IMR-90 (cell line): Measurements from ENCODE around the gene HS6ST3. TPM values are rescaled to one million over a fixed set of nuclear protein-coding genes. Genes with fewer than 3 reads are reported as not detected.

Experiments
- ATAC-seq: fragments of 200-7000 bp; cut with Tn5 transposase; 2 replicates; pipeline ENCODE4 v1.9.1; 2020; ENCODE audit warnings: low read depth, mild to moderate bottlenecking, moderate library complexity
- BruUV-seq: library from RNA; stranded (reverse); fragments of 400-500 nt; replicated peaks from 2 replicates; lab custom pipeline; 2021; lab: Mats Ljungman, UMichigan
- CTCF ChIA-PET: fragments of 300-600 bp; formaldehyde crosslinking; extraction: SDS; loops from one replicate; lab custom pipeline; 2021; ENCODE audit warnings: antibody characterized with exemption; lab: Yijun Ruan, JAX
- POLR2A ChIA-PET: fragments of 300-600 bp; sonication (Branson Sonifier 250); formaldehyde crosslinking; loops from one replicate; lab custom pipeline; 2022; ENCODE audit warnings: antibody characterized with exemption; ENCODE audit not compliant: unreplicated experiment; lab: Charles Lee
- DNase-seq: peaks from one replicate; pipeline ENCODE4 v3.0.0; 2013
- H2AFZ ChIP-seq: replicated peaks from 2 replicates; pipeline ENCODE3; 2013; ENCODE audit warnings: low read length, mild to moderate bottlenecking; ENCODE audit not compliant: poor library complexity
- H2AK5ac ChIP-seq: 2 replicates; pipeline ENCODE4 v1.6.1; 2013; ENCODE audit warnings: low read depth, low read length, inconsistent platforms
- H2AK9ac ChIP-seq: replicated peaks from 2 replicates; pipeline ENCODE3; 2013; ENCODE audit warnings: mild to moderate bottlenecking, low read depth, low read length, moderate library complexity; ENCODE audit not compliant: poor library complexity
- H2BK120ac ChIP-seq: 2 replicates; pipeline ENCODE4 v1.6.1; 2013; ENCODE audit warnings: low read depth, low read length, inconsistent platforms
- H2BK15ac ChIP-seq: 3 replicates; pipeline ENCODE4 v1.6.1; 2013; ENCODE audit warnings: low read depth, low read length, inconsistent platforms
- H2BK20ac ChIP-seq: 2 replicates; pipeline ENCODE4 v1.6.1; 2013; ENCODE audit warnings: low read depth, mild to moderate bottlenecking, inconsistent platforms, low read length, moderate library complexity
- H2BK5ac ChIP-seq: 2 replicates; pipeline ENCODE4 v1.6.1; 2013; ENCODE audit warnings: mild to moderate bottlenecking, low read depth, low read length, inconsistent platforms; ENCODE audit not compliant: poor library complexity, severe bottlenecking
- H3K14ac ChIP-seq: replicated peaks from 2 replicates; pipeline ENCODE4 v1.6.1; 2013; ENCODE audit warnings: low read depth, low read length, inconsistent platforms
- H3K18ac ChIP-seq: 2 replicates; pipeline ENCODE4 v1.6.1; 2013; ENCODE audit warnings: low read depth, low read length, control low read depth
- H3K23ac ChIP-seq: 2 replicates; pipeline ENCODE4 v1.6.1; 2013; ENCODE audit warnings: low read depth, low read length, inconsistent platforms
- H3K27ac ChIP-seq: 2 replicates; pipeline ENCODE4 v1.5.1; 2013; ENCODE audit warnings: mild to moderate bottlenecking, control low read depth, low read length; ENCODE audit not compliant: insufficient read depth
- H3K27me3 ChIP-seq: 2 replicates; pipeline ENCODE4 v1.6.1; 2013; ENCODE audit warnings: low read length; ENCODE audit not compliant: control insufficient read depth, insufficient read depth
- H3K36me3 ChIP-seq: 2 replicates; pipeline ENCODE4 v1.6.1; 2013; ENCODE audit warnings: low read length, mixed read lengths; ENCODE audit not compliant: control insufficient read depth, insufficient read depth
- H3K4ac ChIP-seq: 2 replicates; pipeline ENCODE4 v1.6.1; 2013; ENCODE audit warnings: low read depth, low read length, inconsistent platforms
- H3K4me1 ChIP-seq: 2 replicates; pipeline ENCODE4 v1.6.1; 2013; ENCODE audit warnings: low read length, mixed read lengths; ENCODE audit not compliant: control insufficient read depth, insufficient read depth
- H3K4me2 ChIP-seq: 2 replicates; pipeline ENCODE4 v1.6.1; 2013; ENCODE audit warnings: low read depth, mild to moderate bottlenecking, control low read depth, low read length, moderate library complexity
- H3K4me3 ChIP-seq: 2 replicates; pipeline ENCODE4 v1.5.1; 2013; ENCODE audit warnings: low read depth, mild to moderate bottlenecking, control low read depth, low read length, moderate library complexity; ENCODE audit not compliant: insufficient read depth
- H3K56ac ChIP-seq: 2 replicates; pipeline ENCODE4 v1.6.1; 2013; ENCODE audit warnings: low read length, inconsistent platforms; ENCODE audit not compliant: insufficient read depth; ENCODE audit errors: extremely low read depth
- H3K79me1 ChIP-seq, 2 experiments: 2 replicates each; pipeline ENCODE4 v1.6.1; 2013; ENCODE audit warnings: low read length in 2 of 2, inconsistent platforms in 1 of 2, low read depth in 1 of 2
- H3K9ac ChIP-seq: 2 replicates; pipeline ENCODE4 v1.6.1; 2013; ENCODE audit warnings: low read depth, low read length, control low read depth
- H3K9me1 ChIP-seq: 2 replicates; pipeline ENCODE4 v1.6.1; 2013; ENCODE audit warnings: low read length, inconsistent platforms; ENCODE audit not compliant: insufficient read depth
- H3K9me3 ChIP-seq: 2 replicates; pipeline ENCODE4 v1.6.1; 2013; ENCODE audit warnings: low read length; ENCODE audit not compliant: control insufficient read depth, insufficient read depth
- H4K20me1 ChIP-seq: 2 replicates; pipeline ENCODE4 v1.6.1; 2013; ENCODE audit warnings: low read length, inconsistent platforms; ENCODE audit not compliant: insufficient read depth
- H4K5ac ChIP-seq: 2 replicates; pipeline ENCODE4 v1.6.1; 2013; ENCODE audit warnings: mild to moderate bottlenecking, low read depth, low read length, control low read depth
- H4K8ac ChIP-seq, 2 experiments: 2 replicates each; pipeline ENCODE4 v1.6.1; 2013; ENCODE audit warnings: low read depth in 2 of 2, low read length in 2 of 2, control low read depth in 1 of 2, inconsistent platforms in 1 of 2
- H4K91ac ChIP-seq: 2 replicates; pipeline ENCODE4 v1.6.1; 2013; ENCODE audit warnings: low read depth, low read length, inconsistent platforms; ENCODE audit not compliant: insufficient read depth
- BHLHE40 ChIP-seq: fragments of 150-350 bp; IDR thresholded peaks from 2 replicates; pipeline ENCODE4 v1.6.1; 2016; ENCODE audit warnings: mild to moderate bottlenecking, low read depth, low read length
- CEBPB ChIP-seq: IDR thresholded peaks from 2 replicates; pipeline ENCODE4 v1.6.1; 2012; ENCODE audit warnings: low read depth, low read length, improper control_type of control experiment
- CHD1 ChIP-seq: IDR thresholded peaks from 2 replicates; pipeline ENCODE4 v1.6.1; 2012; ENCODE audit warnings: low read depth, low read length, improper control_type of control experiment
- FOS ChIP-seq: fragments of 150-350 bp; IDR thresholded peaks from 2 replicates; pipeline ENCODE4 v1.6.1; 2016; ENCODE audit warnings: low read depth, low read length
- MAFK ChIP-seq: IDR thresholded peaks from 2 replicates; pipeline ENCODE4 v1.6.1; 2012; ENCODE audit warnings: low read depth, low read length, improper control_type of control experiment
- MAZ ChIP-seq: IDR thresholded peaks from 2 replicates; pipeline ENCODE4 v1.6.1; 2012; ENCODE audit warnings: low read depth, mild to moderate bottlenecking, low read length, improper control_type of control experiment, moderate library complexity, borderline replicate concordance
- MXI1 ChIP-seq: IDR thresholded peaks from 2 replicates; pipeline ENCODE4 v1.6.1; 2012; ENCODE audit warnings: low read depth, mild to moderate bottlenecking, low read length, moderate library complexity, borderline replicate concordance
- NFE2L2 ChIP-seq: fragments of 150-350 bp; IDR thresholded peaks from 2 replicates; pipeline ENCODE4 v1.6.1; 2016; ENCODE audit warnings: low read depth, mild to moderate bottlenecking, low read length
- POLR2A ChIP-seq: IDR thresholded peaks from 2 replicates; pipeline ENCODE4 v1.6.1; 2012; ENCODE audit warnings: mild to moderate bottlenecking, low read depth, low read length
- RAD21 ChIP-seq: IDR thresholded peaks from 2 replicates; pipeline ENCODE4 v1.6.1; 2012; ENCODE audit warnings: low read length, improper control_type of control experiment
- RCOR1 ChIP-seq: IDR thresholded peaks from 2 replicates; pipeline ENCODE4 v1.6.1; 2012; ENCODE audit warnings: mild to moderate bottlenecking, low read length, improper control_type of control experiment; ENCODE audit not compliant: insufficient replicate concordance
- RFX5 ChIP-seq: IDR thresholded peaks from 2 replicates; pipeline ENCODE4 v1.8.0; 2012; ENCODE audit warnings: low read depth, mild to moderate bottlenecking, low read length, moderate library complexity
- SMC3 ChIP-seq: fragments of 150-350 bp; IDR thresholded peaks from 2 replicates; pipeline ENCODE4 v1.6.1; 2016; ENCODE audit warnings: low read depth, mild to moderate bottlenecking, antibody characterized with exemption, low read length, moderate library complexity
- WGBS, 2 experiments: methylation state at CpG; one replicate each; pipeline versions ENCODE4 v1.1.5 to v1.1.7; 2013; ENCODE audit warnings: missing lambda C conversion rate in 2 of 2; ENCODE audit not compliant: insufficient read length in 1 of 2; ENCODE audit errors: extremely low coverage in 2 of 2; 5-methylcytosine and 5-hydroxymethylcytosine counted together
- dilution Hi-C: fragments of 300-500 bp; cut with HindIII; formaldehyde crosslinking; loops from one replicate; pipeline ENCODE4 v1.14.3; 2018; ENCODE audit warnings: low sequenced_read_pairs; ENCODE audit not compliant: unreplicated experiment
- in situ Hi-C: fragments of 300-500 bp; cut with MboI; formaldehyde crosslinking; loops from 3 replicates; pipeline ENCODE4 v1.14.3; 2019; ENCODE audit warnings: low sequenced_read_pairs, inconsistent platforms, mixed read lengths
- intact Hi-C: fragments of 100-400 bp; cut with micrococcal nuclease; formaldehyde crosslinking; loops from 2 replicates; pipeline ENCODE4 v1.10.0; 2022
- polyA plus RNA-seq, 3 experiments: library from polyadenylated mRNA; depleted of rRNA; stranded (reverse); fragments of >200 nt; gene quantifications; 2 replicates each; pipeline ENCODE4 v1.2.3, GENCODE V29; 2012; ENCODE audit warnings: low replicate concordance in 1 of 3
- total RNA-seq: library from RNA; depleted of rRNA; stranded (reverse); fragments of >200 nt; gene quantifications from 2 replicates; pipeline ENCODE4 v1.2.3, GENCODE V29; 2012
- TF ChIP-seq, protein P1 (sequence below): fragments of 150-350 bp; IDR thresholded peaks from 2 replicates; pipeline ENCODE4 v1.6.1; 2017; ENCODE audit warnings: mild to moderate bottlenecking, antibody characterized with exemption, low read length, low read depth
- TF ChIP-seq, protein P2 (sequence below): fragments of 150-350 bp; IDR thresholded peaks from 2 replicates; pipeline ENCODE4 v1.6.1; 2016; ENCODE audit warnings: low read depth, mild to moderate bottlenecking, low read length, moderate library complexity, borderline replicate concordance
- TF ChIP-seq, protein P3 (sequence below): conservative IDR thresholded peaks from 2 replicates; pipeline ENCODE4 v1.5.1; 2012; ENCODE audit warnings: mild to moderate bottlenecking, low read depth, low read length, improper control_type of control experiment

Gene HS6ST3
- total and polyA plus RNA-seq, 2 of the 4 experiments (the other 2 are of a cell fraction), result not detected

DNA sequence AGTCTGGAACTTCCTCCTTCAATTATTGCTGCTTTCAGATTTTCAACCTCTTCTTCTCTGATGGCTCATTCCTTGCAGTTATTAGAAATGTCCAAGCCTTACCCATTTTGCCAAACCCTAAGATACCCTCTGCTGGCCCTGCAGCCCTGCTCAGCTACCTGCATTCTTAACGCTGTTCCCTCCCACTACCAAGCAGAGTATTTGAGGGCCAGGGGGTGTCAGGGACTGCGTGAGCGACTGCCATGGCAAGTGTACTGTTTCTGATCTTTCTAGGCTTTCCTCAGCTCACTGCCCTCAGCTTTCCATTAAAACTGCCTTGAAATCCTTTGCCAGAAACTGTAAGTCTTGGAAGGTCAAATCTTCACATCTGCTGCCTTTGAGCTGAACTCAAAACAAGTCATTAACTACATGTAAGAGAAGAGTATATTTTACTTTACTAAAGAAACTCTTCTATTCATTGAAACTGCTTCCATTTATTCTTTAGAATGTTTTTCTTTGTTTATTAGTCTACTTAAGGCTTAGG lies 41.0 kb downstream of the HS6ST3 start:
- Histone ChIP-seq H3K27ac (no peak overlapping the region), H3K23ac (no peak overlapping the region), H2BK20ac (no peak overlapping the region), H3K9ac (no peak overlapping the region), H3K36me3 (no peaks in the 10 kb centered on the region), H2BK5ac (no peak overlapping the region), H3K9me3 (no peaks in the 10 kb centered on the region), H3K27me3 (no peaks in the 10 kb centered on the region), H3K56ac (no peak overlapping the region), H3K4me3 (no peak overlapping the region), H3K4ac (no peak overlapping the region), H4K5ac (no peak overlapping the region), H2BK120ac (no peak overlapping the region), H2AK9ac (no peak overlapping the region), H2AFZ (no peak overlapping the region), H3K18ac (no peak overlapping the region), H4K91ac (no peak overlapping the region), H4K8ac (no peak overlapping the region), H3K9me1 (no peaks in the 10 kb centered on the region), H3K79me1 (no peaks in the 10 kb centered on the region), H2AK5ac (no peak overlapping the region), H2BK15ac (no peak overlapping the region), H3K14ac (no peak overlapping the region), H3K4me1 (no peaks in the 10 kb centered on the region), H3K4me2 (no peak overlapping the region), H4K20me1 (no peaks in the 10 kb centered on the region)
- in situ Hi-C loops (no loop called here), intact Hi-C loops (no loop called here), dilution Hi-C loops (no loop called here)
- TF ChIP-seq, protein P1, sequence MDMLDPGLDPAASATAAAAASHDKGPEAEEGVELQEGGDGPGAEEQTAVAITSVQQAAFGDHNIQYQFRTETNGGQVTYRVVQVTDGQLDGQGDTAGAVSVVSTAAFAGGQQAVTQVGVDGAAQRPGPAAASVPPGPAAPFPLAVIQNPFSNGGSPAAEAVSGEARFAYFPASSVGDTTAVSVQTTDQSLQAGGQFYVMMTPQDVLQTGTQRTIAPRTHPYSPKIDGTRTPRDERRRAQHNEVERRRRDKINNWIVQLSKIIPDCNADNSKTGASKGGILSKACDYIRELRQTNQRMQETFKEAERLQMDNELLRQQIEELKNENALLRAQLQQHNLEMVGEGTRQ, result no peak
- TF ChIP-seq MAZ (no peak), RFX5 (no peak), MAFK (no peak), POLR2A (no peak), FOS (no peak), RAD21 (no peak), NFE2L2 (no peak), BHLHE40 (no peak), RCOR1 (no peak), SMC3 (no peak), CEBPB (no peak), CHD1 (no peak), MXI1 (no peak)
- TF ChIP-seq, protein P2, sequence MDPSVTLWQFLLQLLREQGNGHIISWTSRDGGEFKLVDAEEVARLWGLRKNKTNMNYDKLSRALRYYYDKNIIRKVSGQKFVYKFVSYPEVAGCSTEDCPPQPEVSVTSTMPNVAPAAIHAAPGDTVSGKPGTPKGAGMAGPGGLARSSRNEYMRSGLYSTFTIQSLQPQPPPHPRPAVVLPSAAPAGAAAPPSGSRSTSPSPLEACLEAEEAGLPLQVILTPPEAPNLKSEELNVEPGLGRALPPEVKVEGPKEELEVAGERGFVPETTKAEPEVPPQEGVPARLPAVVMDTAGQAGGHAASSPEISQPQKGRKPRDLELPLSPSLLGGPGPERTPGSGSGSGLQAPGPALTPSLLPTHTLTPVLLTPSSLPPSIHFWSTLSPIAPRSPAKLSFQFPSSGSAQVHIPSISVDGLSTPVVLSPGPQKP, result no peak
- TF ChIP-seq, protein P3, sequence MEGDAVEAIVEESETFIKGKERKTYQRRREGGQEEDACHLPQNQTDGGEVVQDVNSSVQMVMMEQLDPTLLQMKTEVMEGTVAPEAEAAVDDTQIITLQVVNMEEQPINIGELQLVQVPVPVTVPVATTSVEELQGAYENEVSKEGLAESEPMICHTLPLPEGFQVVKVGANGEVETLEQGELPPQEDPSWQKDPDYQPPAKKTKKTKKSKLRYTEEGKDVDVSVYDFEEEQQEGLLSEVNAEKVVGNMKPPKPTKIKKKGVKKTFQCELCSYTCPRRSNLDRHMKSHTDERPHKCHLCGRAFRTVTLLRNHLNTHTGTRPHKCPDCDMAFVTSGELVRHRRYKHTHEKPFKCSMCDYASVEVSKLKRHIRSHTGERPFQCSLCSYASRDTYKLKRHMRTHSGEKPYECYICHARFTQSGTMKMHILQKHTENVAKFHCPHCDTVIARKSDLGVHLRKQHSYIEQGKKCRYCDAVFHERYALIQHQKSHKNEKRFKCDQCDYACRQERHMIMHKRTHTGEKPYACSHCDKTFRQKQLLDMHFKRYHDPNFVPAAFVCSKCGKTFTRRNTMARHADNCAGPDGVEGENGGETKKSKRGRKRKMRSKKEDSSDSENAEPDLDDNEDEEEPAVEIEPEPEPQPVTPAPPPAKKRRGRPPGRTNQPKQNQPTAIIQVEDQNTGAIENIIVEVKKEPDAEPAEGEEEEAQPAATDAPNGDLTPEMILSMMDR, result no peak
- DNase-seq, result no peak
- WGBS, 2 experiments, result no CpG with 5 or more reads among the region's 3 CpGs
- ATAC-seq, result no peak
- ChIA-PET CTCF (interaction anchor here (0.6 kb wide), 1 partner anchor 109 kb away, joined by 3 read pairs; no protein-coding TSS in a partner anchor), POLR2A (no interaction called here)
- BruUV-seq, result no TSS peak
